H9 (cell line): ENCODE results near the gene WT1. TPM values are rescaled to one million over a fixed set of nuclear protein-coding genes. Genes with fewer than 3 reads are reported as not detected.

Experiments
- DNase-seq: peaks from one replicate; pipeline ENCODE4 v3.0.0-alpha.2; 2017
- H2AFZ ChIP-seq: one replicate; pipeline ENCODE4 v1.6.1; 2013; ENCODE audit warnings: mild to moderate bottlenecking, low read length, control low read depth, moderate library complexity
- H2AK5ac ChIP-seq: 2 replicates; pipeline ENCODE4 v1.6.1; 2013; ENCODE audit warnings: low read length, control low read depth, mixed read lengths; ENCODE audit not compliant: insufficient read length
- H2BK120ac ChIP-seq: one replicate; pipeline ENCODE4 v1.6.1; 2013; ENCODE audit warnings: low read depth, mild to moderate bottlenecking, low read length, control low read depth, inconsistent platforms; ENCODE audit not compliant: poor library complexity, severe bottlenecking
- H2BK12ac ChIP-seq: 2 replicates; pipeline ENCODE4 v1.6.1; 2013; ENCODE audit warnings: low read length, control low read depth, mixed read lengths, low read depth; ENCODE audit not compliant: insufficient read length
- H2BK15ac ChIP-seq: 2 replicates; pipeline ENCODE4 v1.6.1; 2013; ENCODE audit warnings: low read depth, low read length, control low read depth
- H2BK20ac ChIP-seq: one replicate; pipeline ENCODE4 v1.6.1; 2013; ENCODE audit warnings: low read depth, mild to moderate bottlenecking, low read length, control low read depth, inconsistent platforms; ENCODE audit not compliant: poor library complexity, severe bottlenecking
- H2BK5ac ChIP-seq: 2 replicates; pipeline ENCODE4 v1.6.1; 2013; ENCODE audit warnings: low read length, control low read depth, mixed read lengths; ENCODE audit not compliant: insufficient read length
- H3K14ac ChIP-seq: 2 replicates; pipeline ENCODE4 v1.6.1; 2013; ENCODE audit warnings: low read length, control low read depth; ENCODE audit not compliant: insufficient read depth
- H3K18ac ChIP-seq: 2 replicates; pipeline ENCODE4 v1.6.1; 2013; ENCODE audit warnings: low read depth, mild to moderate bottlenecking, mixed read lengths, low read length, control low read depth; ENCODE audit not compliant: insufficient read length
- H3K23ac ChIP-seq: 2 replicates; pipeline ENCODE4 v1.6.1; 2013; ENCODE audit warnings: low read length, control low read depth, mixed read lengths, low read depth; ENCODE audit not compliant: insufficient read length
- H3K23me2 ChIP-seq: 2 replicates; pipeline ENCODE4 v1.6.1; 2013; ENCODE audit warnings: low read depth, mild to moderate bottlenecking, mixed read lengths, low read length, control low read depth; ENCODE audit not compliant: insufficient read length, poor library complexity, severe bottlenecking
- H3K27ac ChIP-seq: 2 replicates; pipeline ENCODE4 v1.5.1; 2013; ENCODE audit warnings: low read length, control low read depth, mixed read lengths, low read depth; ENCODE audit not compliant: insufficient read length
- H3K27me3 ChIP-seq: 2 replicates; pipeline ENCODE4 v1.6.1; 2013; ENCODE audit warnings: low read length, control low read depth, inconsistent platforms; ENCODE audit not compliant: insufficient read depth
- H3K4ac ChIP-seq: 2 replicates; pipeline ENCODE4 v1.6.1; 2013; ENCODE audit warnings: low read depth, mild to moderate bottlenecking, control low read depth, inconsistent platforms, low read length, moderate library complexity
- H3K4me1 ChIP-seq: 2 replicates; pipeline ENCODE4 v1.6.1; 2013; ENCODE audit warnings: low read length, control low read depth, inconsistent platforms; ENCODE audit not compliant: insufficient read depth
- H3K4me2 ChIP-seq: 2 replicates; pipeline ENCODE4 v1.6.1; 2013; ENCODE audit warnings: low read length, control low read depth, mixed read lengths; ENCODE audit not compliant: insufficient read length, insufficient read depth
- H3K56ac ChIP-seq: 2 replicates; pipeline ENCODE4 v1.6.1; 2013; ENCODE audit warnings: low read depth, mild to moderate bottlenecking, mixed read lengths, low read length, control low read depth; ENCODE audit not compliant: insufficient read length
- H3K79me1 ChIP-seq: 2 replicates; pipeline ENCODE4 v1.6.1; 2013; ENCODE audit warnings: low read depth, mild to moderate bottlenecking, moderate library complexity, low read length, control low read depth, inconsistent platforms; ENCODE audit not compliant: insufficient read depth, poor library complexity, severe bottlenecking
- H3K79me2 ChIP-seq: 2 replicates; pipeline ENCODE4 v1.6.1; 2013; ENCODE audit warnings: low read length, control low read depth, inconsistent platforms; ENCODE audit not compliant: insufficient read depth
- H3K9ac ChIP-seq: 2 replicates; pipeline ENCODE4 v1.6.1; 2013; ENCODE audit warnings: low read length, control low read depth, mixed read lengths; ENCODE audit not compliant: insufficient read length; ENCODE audit errors: extremely low read depth
- H3K9me3 ChIP-seq: one replicate; pipeline ENCODE4 v1.6.1; 2013; ENCODE audit warnings: low read depth, low read length, inconsistent platforms; ENCODE audit not compliant: control insufficient read depth
- H3T11ph ChIP-seq: one replicate; pipeline ENCODE4 v1.6.1; 2013; ENCODE audit warnings: mild to moderate bottlenecking, low read length, control low read depth, inconsistent platforms
- H4K20me1 ChIP-seq: one replicate; pipeline ENCODE4 v1.6.1; 2013; ENCODE audit not compliant: control insufficient read depth, insufficient read length, insufficient read depth
- H4K5ac ChIP-seq: 2 replicates; pipeline ENCODE4 v1.6.1; 2013; ENCODE audit warnings: low read depth, mild to moderate bottlenecking, mixed read lengths, low read length, control low read depth; ENCODE audit not compliant: insufficient read length
- H4K8ac ChIP-seq: replicated peaks from 2 replicates; pipeline ENCODE4 v1.6.1; 2013; ENCODE audit warnings: low read length, control low read depth, mixed read lengths, low read depth; ENCODE audit not compliant: insufficient read length
- H4K91ac ChIP-seq: 2 replicates; pipeline ENCODE4 v1.6.1; 2013; ENCODE audit warnings: low read depth, mild to moderate bottlenecking, moderate library complexity, mixed read lengths, low read length, control low read depth; ENCODE audit not compliant: insufficient read length
- H3K27ac Mint-ChIP-seq, 3 experiments: 2 replicates in 2 of 3; 3 replicates in 1 of 3; pipeline ENCODE4 v1.8.0; 2020 to 2021; ENCODE audit warnings: mixed read lengths in 3 of 3, mild to moderate bottlenecking in 1 of 3, moderate library complexity in 1 of 3
- H3K27me3 Mint-ChIP-seq: 2 replicates; pipeline ENCODE4 v1.8.0; 2021; ENCODE audit warnings: low read depth, mild to moderate bottlenecking, moderate library complexity, mixed read lengths
- H3K36me3 Mint-ChIP-seq, 3 experiments: 2 replicates in 2 of 3; 3 replicates in 1 of 3; pipeline ENCODE4 v1.8.0; 2020 to 2021; ENCODE audit warnings: low read depth in 3 of 3, mixed read lengths in 3 of 3; ENCODE audit not compliant: insufficient read depth in 1 of 3
- H3K4me1 Mint-ChIP-seq, 2 experiments: 2 replicates each; pipeline ENCODE4 v1.8.0; 2020; ENCODE audit warnings: mixed read lengths in 2 of 2
- H3K4me3 Mint-ChIP-seq, 2 experiments: 2 replicates in 1 of 2; 3 replicates in 1 of 2; pipeline ENCODE4 v1.8.0; 2020 to 2021; ENCODE audit warnings: mild to moderate bottlenecking in 2 of 2, mixed read lengths in 2 of 2, moderate library complexity in 1 of 2
- H3K9me3 Mint-ChIP-seq, 2 experiments: 2 replicates in 1 of 2; 3 replicates in 1 of 2; pipeline ENCODE4 v1.8.0; 2020; ENCODE audit warnings: mild to moderate bottlenecking in 2 of 2, mixed read lengths in 2 of 2, moderate library complexity in 1 of 2
- CTCF ChIP-seq: fragments of 200-600 bp; sonication (generic); conservative IDR thresholded peaks from 3 replicates; pipeline ENCODE4 v1.8.0; 2021; ENCODE audit warnings: antibody characterized with exemption, mild to moderate bottlenecking
- WGBS: extraction: QIAGEN DNeasy Blood & Tissue Kit; methylation state at CpG from one replicate; pipeline ENCODE4 v1.1.7; 2013; ENCODE audit warnings: missing lambda C conversion rate, low lambda C conversion rate, mixed read lengths; ENCODE audit not compliant: insufficient read length; ENCODE audit errors: extremely low coverage; 5-methylcytosine and 5-hydroxymethylcytosine counted together
- total RNA-seq: library from RNA; stranded (reverse); gene quantifications from 2 replicates; pipeline ENCODE4 v1.2.1, GENCODE V29; 2021

Gene WT1
- total RNA-seq, 1 experiment from 2014 or later, result 0.20 TPM

- Histone ChIP-seq H3K27ac (no peak overlapping the region), H2AFZ (no peak overlapping the region), H3K79me2 (no peaks in the 10 kb centered on the region), H2AK5ac (no peak overlapping the region), H2BK120ac (no peak overlapping the region), H3K27me3 (no peaks in the 10 kb centered on the region), H4K20me1 (no peaks in the 10 kb centered on the region), H2BK5ac (no peak overlapping the region), H4K8ac (no peak overlapping the region), H2BK15ac (no peak overlapping the region), H3K23me2 (no peaks in the 10 kb centered on the region), H3K4ac (no peak overlapping the region), H3K9ac (no peak overlapping the region), H4K5ac (no peak overlapping the region), H3K4me2 (no peak overlapping the region), H3K4me1 (no peaks in the 10 kb centered on the region), H2BK12ac (no peak overlapping the region), H3K18ac (no peak overlapping the region), H4K91ac (no peak overlapping the region), H3K23ac (no peak overlapping the region), H3K56ac (no peak overlapping the region), H2BK20ac (no peak overlapping the region), H3K9me3 (no peaks in the 10 kb centered on the region), H3K14ac (no peak overlapping the region), H3T11ph (no peak overlapping the region), H3K79me1 (no peaks in the 10 kb centered on the region)
- DNase-seq, result peak; percentile 34
- Mint-ChIP-seq H3K4me3 (no peak overlapping the region), H3K27me3 (peaks cover 9% of the 10 kb centered on the region), H3K4me1 (peaks cover 10 to 15% of the 10 kb centered on the region in 2 experiments), H3K9me3 (no peaks in the 10 kb centered on the region), H3K27ac (no peak overlapping the region; a peak in 1 of 7 replicates), H3K36me3 (no peaks in the 10 kb centered on the region)
- no peak for TF ChIP-seq CTCF
- WGBS, result no CpG with 5 or more reads among the region's 16 CpGs
Measured at GRCh38 chr11:32400196-32400595, 35.1 kb downstream of the WT1 start.
